Transverse colon (tissue), 4 donors: Measurements from ENCODE around the gene SEMA5B. TPM values are rescaled to one million over a fixed set of nuclear protein-coding genes. Genes with fewer than 3 reads are reported as not detected.

Experiments used
- DNase-seq: peaks from one replicate; pipeline ENCODE4 v3.0.0-alpha.2; 2019
- H3K27ac ChIP-seq, 4 donors: fragments of 200-600 bp; sonication (generic); 2 replicates each; pipeline ENCODE4 v1.5.1; 2016 to 2018; ENCODE audit warnings: inconsistent platforms in 4 of 4
- H3K27me3 ChIP-seq: fragments of 200-600 bp; sonication (generic); 2 replicates; pipeline ENCODE4 v1.5.1; 2017; ENCODE audit warnings: inconsistent platforms
- H3K36me3 ChIP-seq, 4 donors: fragments of 200-600 bp; sonication (generic); 2 replicates each; pipeline ENCODE4 v1.5.1; 2017 to 2019; ENCODE audit warnings: inconsistent platforms in 4 of 4
- H3K4me1 ChIP-seq, 4 donors: fragments of 200-600 bp; sonication (generic); 2 replicates each; pipeline ENCODE4 v1.5.1; 2017 to 2020; ENCODE audit warnings: inconsistent platforms in 4 of 4
- H3K4me3 ChIP-seq, 4 donors: fragments of 200-600 bp; sonication (generic); 1 replicate in 1 of 4; 2 replicates in 3 of 4; pipeline versions ENCODE4 v1.5.1 to v1.6.1; 2017 to 2019; ENCODE audit warnings: inconsistent platforms in 4 of 4
- H3K9me3 ChIP-seq, 2 donors: fragments of 200-600 bp; sonication (generic); 2 replicates each; pipeline ENCODE4 v1.5.1; 2017 to 2019; ENCODE audit warnings: inconsistent platforms in 2 of 2
- CTCF ChIP-seq, 5 experiments: fragments of 200-600 bp in 3 of 5; fragments of 450-650 bp in 2 of 5; sonication (generic) in 3 of 5; IDR thresholded peaks; 1 replicate in 2 of 5; 2 replicates in 3 of 5; pipeline ENCODE4 v1.5.1; 2016 to 2017; ENCODE audit warnings: antibody characterized with exemption in 5 of 5, inconsistent platforms in 3 of 5, mild to moderate bottlenecking in 2 of 5, moderate library complexity in 1 of 5
- EP300 ChIP-seq: sonication (generic); formaldehyde crosslinking; IDR thresholded peaks from one replicate; pipeline ENCODE4 v1.6.1; 2017; ENCODE audit warnings: antibody characterized with exemption, low read depth
- POLR2A ChIP-seq: fragments of 450-650 bp; IDR thresholded peaks from one replicate; pipeline ENCODE4 v1.6.1; 2016; ENCODE audit warnings: antibody characterized with exemption, mild to moderate bottlenecking, moderate library complexity
- POLR2AphosphoS5 ChIP-seq, 3 donors: sonication (generic); formaldehyde crosslinking; IDR thresholded peaks; one replicate each; pipeline ENCODE4 v1.6.1; 2016; ENCODE audit warnings: antibody characterized with exemption in 3 of 3
- WGBS, 2 donors: methylation state at CpG; one replicate each; pipeline ENCODE4 v1.1.5; 2018; ENCODE audit warnings: low coverage in 1 of 2; 5-methylcytosine and 5-hydroxymethylcytosine counted together
- in situ Hi-C, 4 donors: fragments of 200-750 bp; cut with MboI; loops; one replicate each; pipeline versions ENCODE4 v1.15.0 to v1.15.1; 2017; ENCODE audit warnings: low sequenced_read_pairs in 3 of 4, low pct_ligation_motif_present in 1 of 4, low pct_unique_long_range_greater_than_20kb in 1 of 4
- intact Hi-C: fragments of 100-400 bp; cut with DNase I; formaldehyde crosslinking; loops from one replicate; pipeline ENCODE4 v1.15.1; 2023; ENCODE audit warnings: low total_unique reads
- total RNA-seq, 4 donors: library from RNA; depleted of rRNA; stranded (reverse); fragments of >200 nt; gene quantifications; one replicate each; pipeline ENCODE4 v1.1.0, GENCODE V29; 2016

SEMA5B gene
- total RNA-seq, 4 donors from 2014 or later, result 0.16 to 1.4 (median 0.27) TPM; not detected in 1

GRCh38 chr3:123034120-123034519 is 6.6 kb upstream of the SEMA5B start:
- Histone ChIP-seq H3K36me3 (no peaks in the 10 kb centered on the region), H3K4me3 (no peak overlapping the region), H3K27ac (no peak overlapping the region), H3K27me3 (peaks cover 43% of the 10 kb centered on the region), H3K4me1 (peaks cover 0 to under 1% (median 0%) of the 10 kb centered on the region in 4 donors), H3K9me3 (no peaks in the 10 kb centered on the region)
- no peak for TF ChIP-seq EP300
- TF ChIP-seq POLR2AphosphoS5 (IDR thresholded peaks at IDR 0.05), result no peak
- TF ChIP-seq CTCF (IDR thresholded peaks at IDR 0.05), result no peak
- no peak for TF ChIP-seq POLR2A
- in situ Hi-C loops (no loop called here), intact Hi-C loops (no loop called here)
- DNase-seq, result no peak
- WGBS, 2 donors, result 85% methylated on average over 5 of the region's 5 CpGs; no CpG with 5 or more reads in 1 of the 2 donors

GRCh38 chr3:123032057-123032456 is 4.5 kb upstream of the SEMA5B start:
- DNase-seq, result no peak
- H3K27ac ChIP-seq, result no peak overlapping the region

GRCh38 chr3:123031051-123031450 is 3.5 kb upstream of the SEMA5B start:
- WGBS, 2 donors, result 75 to 94% methylated on average over 2 to 4 of the region's 4 CpGs

More at GRCh38 chr3:123032057-123032456, 4.5 kb upstream of the SEMA5B start:
- Histone ChIP-seq H3K27me3 (peaks cover 63% of the 10 kb centered on the region), H3K4me3 (no peak overlapping the region), H3K9me3 (no peaks in the 10 kb centered on the region), H3K36me3 (no peaks in the 10 kb centered on the region), H3K4me1 (peaks cover 2 to 21% (median 13%) of the 10 kb centered on the region in 4 donors)
- intact Hi-C loops (no loop called here), in situ Hi-C loops (no loop called here)
- TF ChIP-seq EP300 (no peak), CTCF (IDR thresholded peaks at IDR 0.05) (no peak), POLR2A (no peak), POLR2AphosphoS5 (IDR thresholded peaks at IDR 0.05) (no peak)
- 73 to 75% methylated on average over 3 of the region's 3 CpGs for WGBS, 2 donors

GRCh38 chr3:123028233-123028828 is 768 bp upstream of the SEMA5B start:
- peak overlapping the region; percentile 26 to 59 (median 39) for H3K4me3 ChIP-seq
- in situ Hi-C loops (no loop called here), intact Hi-C loops (loop anchor here (10.0 kb wide), 1 partner anchor 84 kb away; no protein-coding TSS in a partner anchor)

More at GRCh38 chr3:123031051-123031450, 3.5 kb upstream of the SEMA5B start:
- H3K4me1 ChIP-seq, result peaks cover 12 to 31% (median 23%) of the 10 kb centered on the region in 4 donors
- TF ChIP-seq CTCF (IDR thresholded peaks at IDR 0.05) (no peak), POLR2AphosphoS5 (IDR thresholded peaks at IDR 0.05) (no peak), EP300 (no peak), POLR2A (no peak)
- no peak overlapping the region for H3K27ac ChIP-seq
- peaks cover 73% of the 10 kb centered on the region for H3K27me3 ChIP-seq
- in situ Hi-C loops, result no loop called here
- no peak for DNase-seq
- H3K4me3 ChIP-seq, result no peak overlapping the region
- no peaks in the 10 kb centered on the region for H3K9me3 ChIP-seq
- intact Hi-C loops, result no loop called here
- no peaks in the 10 kb centered on the region for H3K36me3 ChIP-seq

More at GRCh38 chr3:123028233-123028828, 768 bp upstream of the SEMA5B start:
- no peaks in the 10 kb centered on the region for H3K36me3 ChIP-seq
- H3K27me3 ChIP-seq, result peaks cover 90% of the 10 kb centered on the region
- H3K9me3 ChIP-seq, result no peaks in the 10 kb centered on the region
- TF ChIP-seq CTCF (IDR thresholded peaks at IDR 0.05) (peak; percentile 31 to 43 (median 35)), POLR2AphosphoS5 (IDR thresholded peaks at IDR 0.05) (peak in 1 of 3 donors; percentile 45), POLR2A (no peak), EP300 (no peak)
- H3K4me1 ChIP-seq, result peaks cover 12 to 31% (median 23%) of the 10 kb centered on the region in 4 donors
- peak; percentile 31 for DNase-seq
- WGBS, 2 donors, result 0 to 3% methylated on average over 13 to 21 of the region's 21 CpGs
- no peak overlapping the region for H3K27ac ChIP-seq
